ENCODE measurements around the gene FBL. TPM values are rescaled to one million over a fixed set of nuclear protein-coding genes. Genes with fewer than 3 reads are reported as not detected.

Gene FBL
- total and polyA plus RNA-seq, 2 of the 13 experiments (the other 11 are each of a cell fraction or from before 2014, with no cell fraction given): 153 to 468 TPM

GRCh38 chr19:39823686-39824085, 22.5 kb downstream of the FBL start:
- H3K9me3 ChIP-seq (ENCODE audit: low read length): no peaks in the 10 kb centered on the region
- H3K4me1 ChIP-seq (ENCODE audit: insufficient read depth, low read length): peaks cover 17% of the 10 kb centered on the region
- TF ChIP-seq PHF20 (CRISPR knock-in tag; IDR thresholded peaks at IDR 0.05): no peak
- TF ChIP-seq MAFG (CRISPR knock-in tag; IDR thresholded peaks at IDR 0.05): no peak
- TF ChIP-seq HOXA7 (CRISPR knock-in tag; IDR thresholded peaks at IDR 0.05): no peak
- TF ChIP-seq RCOR2 (CRISPR knock-in tag; IDR thresholded peaks at IDR 0.05): no peak
- TF ChIP-seq ZNF891 (CRISPR knock-in tag; IDR thresholded peaks at IDR 0.05): no peak
- TF ChIP-seq ZNF709 (CRISPR knock-in tag; IDR thresholded peaks at IDR 0.05): no peak
- no peak for TF ChIP-seq MAZ (IDR thresholded peaks at IDR 0.05; ENCODE audit: borderline replicate concordance, low read depth, low read length)
- TF ChIP-seq MAZ (CRISPR knock-in tag; IDR thresholded peaks at IDR 0.05; ENCODE audit: low read depth): no peak
- TF ChIP-seq TEF (CRISPR knock-in tag; IDR thresholded peaks at IDR 0.05): no peak
- no peak for TF ChIP-seq BCL3 (CRISPR knock-in tag; IDR thresholded peaks at IDR 0.05)
- no peak for TF ChIP-seq ZNF562 (CRISPR knock-in tag; IDR thresholded peaks at IDR 0.05; ENCODE audit: borderline replicate concordance)
- no peak for TF ChIP-seq ZBTB33 (CRISPR knock-in tag; IDR thresholded peaks at IDR 0.05)
- TF ChIP-seq TFDP1 (CRISPR knock-in tag; IDR thresholded peaks at IDR 0.05; ENCODE audit: borderline replicate concordance): no peak
- TF ChIP-seq TEAD3 (CRISPR knock-in tag; optimal IDR thresholded peaks at IDR 0.05; ENCODE audit: borderline replicate concordance): no peak
- no peak for TF ChIP-seq MED13 (CRISPR knock-in tag; IDR thresholded peaks at IDR 0.05)
- no peak for TF ChIP-seq ZBTB8A (CRISPR knock-in tag; IDR thresholded peaks at IDR 0.05; ENCODE audit: borderline replicate concordance, low read depth)
- no peak for TF ChIP-seq ZNF652 (CRISPR knock-in tag; IDR thresholded peaks at IDR 0.05; ENCODE audit: borderline replicate concordance, low read depth)
- TF ChIP-seq RARA (CRISPR knock-in tag; IDR thresholded peaks at IDR 0.05): no peak
- FAIRE-seq (no peak), ATAC-seq (no peak), DNase-seq (ENCODE audit: low spot score) (no peak)
- H3K27me3 ChIP-seq (ENCODE audit: control insufficient read depth in 1 of 2, insufficient read depth in 2 of 2, low read length in 2 of 2): no peaks in the 10 kb centered on the region
- H3K36me3 ChIP-seq (replicated peaks in 1 of 2; ENCODE audit: control insufficient read depth in 1 of 2, insufficient read depth in 2 of 2, low read length in 2 of 2): peaks cover 3 to 18% of the 10 kb centered on the region in 2 experiments; a peak in 2 of 5 replicates
- CTCF ChIA-PET (ENCODE audit: low intra/inter-chr PET ratio, low total read pairs): no interaction called here
- no peaks in the 10 kb centered on the region for H4K20me1 ChIP-seq (ENCODE audit: insufficient read depth, low read length)
- peak overlapping the region; percentile 76 for H3K4me2 ChIP-seq (ENCODE audit: low read depth, low read length)
- 62% methylated on average over 7 of the region's 7 CpGs for WGBS (ENCODE audit: low lambda C conversion rate)
- no peak overlapping the region for H2AFZ ChIP-seq (ENCODE audit: low read length)
- in situ Hi-C loops (cut with HindIII; ENCODE audit: extremely low pct_ligation_motif_present, low pct_unique_long_range_greater_than_20kb): no loop called here
- no peaks in the 10 kb centered on the region for H3K79me2 ChIP-seq (ENCODE audit: insufficient read depth, low read length)
- no TSS peak for BruUV-seq (replicated peaks)
- H3K27ac ChIP-seq (ENCODE audit: extremely low read length, insufficient read depth, low read length): no peak overlapping the region
- POLR2A ChIA-PET: no interaction called here
- peak overlapping the region; percentile 33 to 68 (median 64); a peak in 5 of 6 replicates for H3K4me3 ChIP-seq (replicated peaks in 1 of 3; ENCODE audit: insufficient read depth in 1 of 3, low read depth in 2 of 3, low read length in 3 of 3)
- intact Hi-C loops (cut with micrococcal nuclease; ENCODE audit: unreplicated experiment): no loop called here
- H3K9ac ChIP-seq (ENCODE audit: insufficient read depth, low read depth, low read length): peak overlapping the region; percentile 33; the same call in 1 of the 2 replicates
